ENCODE results near the gene PRR23A. TPM values are rescaled to one million over a fixed set of nuclear protein-coding genes. Genes with fewer than 3 reads are reported as not detected.

PRR23A gene
- polyA plus RNA-seq, 1 donor from 2014 or later = not detected

GRCh38 chr3:138995706-138996105, 10.4 kb downstream of the PRR23A start:
- no peak overlapping the region for H3K27ac Mint-ChIP-seq
- H3K9me3 Mint-ChIP-seq = peaks cover 0 to 7% (median 4%) of the 10 kb centered on the region in 3 donors
- H3K4me1 Mint-ChIP-seq = peaks cover 0 to 2% (median 0%) of the 10 kb centered on the region in 3 donors
- H3K27me3 Mint-ChIP-seq = peaks cover 2% of the 10 kb centered on the region
- H3K4me3 Mint-ChIP-seq = no peak overlapping the region
- H3K36me3 Mint-ChIP-seq = no peaks in the 10 kb centered on the region

GRCh38 chr3:138987181-138987580, 18.9 kb downstream of the PRR23A start:
- Mint-ChIP-seq H3K36me3 (no peaks in the 10 kb centered on the region), H3K27me3 (peaks cover 3% of the 10 kb centered on the region), H3K9me3 (no peaks in the 10 kb centered on the region), H3K4me1 (peaks cover 0 to 1% (median 0%) of the 10 kb centered on the region in 3 donors), H3K27ac (no peak overlapping the region), H3K4me3 (no peak overlapping the region)

- Mint-ChIP-seq H3K4me3 (no peak overlapping the region), H3K27ac (no peak overlapping the region), H3K36me3 (no peaks in the 10 kb centered on the region), H3K4me1 (peaks cover 0 to 3% (median 0%) of the 10 kb centered on the region in 3 donors), H3K27me3 (peaks cover 6% of the 10 kb centered on the region), H3K9me3 (no peaks in the 10 kb centered on the region)
These were observed 20.1 kb downstream of the PRR23A start for GRCh38 chr3:138985932-138986331.

- Mint-ChIP-seq H3K27ac (no peak overlapping the region), H3K27me3 (peaks cover 6% of the 10 kb centered on the region), H3K36me3 (no peaks in the 10 kb centered on the region)
These were observed 21.3 kb downstream of the PRR23A start for GRCh38 chr3:138984816-138985215.

GRCh38 chr3:138976047-138976446, 30.0 kb downstream of the PRR23A start:
- Mint-ChIP-seq H3K36me3 (no peaks in the 10 kb centered on the region), H3K4me1 (no peaks in the 10 kb centered on the region), H3K27me3 (peaks cover 15% of the 10 kb centered on the region), H3K27ac (no peak overlapping the region), H3K9me3 (peaks cover 0 to 3% (median 0%) of the 10 kb centered on the region in 3 donors), H3K4me3 (no peak overlapping the region)

More at GRCh38 chr3:138984816-138985215, 21.3 kb downstream of the PRR23A start:
- Mint-ChIP-seq H3K4me1 (peaks cover 0 to 3% (median 0%) of the 10 kb centered on the region in 3 donors), H3K9me3 (peaks cover 0 to 2% (median 0%) of the 10 kb centered on the region in 3 donors), H3K4me3 (no peak overlapping the region)

- Mint-ChIP-seq H3K4me3 (no peak overlapping the region), H3K27me3 (peaks cover 16% of the 10 kb centered on the region), H3K27ac (no peak overlapping the region)
These were observed 30.7 kb downstream of the PRR23A start for GRCh38 chr3:138975351-138975750.

GRCh38 chr3:138974462-138974861, 31.6 kb downstream of the PRR23A start:
- Mint-ChIP-seq H3K27me3 (peaks cover 18% of the 10 kb centered on the region), H3K36me3 (no peaks in the 10 kb centered on the region), H3K4me3 (no peak overlapping the region), H3K27ac (no peak overlapping the region), H3K9me3 (peaks cover 0 to 2% (median 0%) of the 10 kb centered on the region in 3 donors), H3K4me1 (no peaks in the 10 kb centered on the region)

More at GRCh38 chr3:138975351-138975750, 30.7 kb downstream of the PRR23A start:
- peaks cover 0 to 3% (median 0%) of the 10 kb centered on the region in 3 donors for H3K9me3 Mint-ChIP-seq
- no peaks in the 10 kb centered on the region for H3K36me3 Mint-ChIP-seq
- H3K4me1 Mint-ChIP-seq = no peaks in the 10 kb centered on the region

- Mint-ChIP-seq H3K4me3 (no peak overlapping the region), H3K36me3 (no peaks in the 10 kb centered on the region), H3K27ac (no peak overlapping the region), H3K27me3 (peaks cover 19% of the 10 kb centered on the region), H3K9me3 (peaks cover 0 to 2% (median 0%) of the 10 kb centered on the region in 3 donors), H3K4me1 (no peaks in the 10 kb centered on the region)
These were observed 33.1 kb downstream of the PRR23A start for GRCh38 chr3:138972941-138973340.

- Mint-ChIP-seq H3K4me1 (no peaks in the 10 kb centered on the region), H3K27ac (no peak overlapping the region), H3K36me3 (no peaks in the 10 kb centered on the region)
These were observed 34.2 kb downstream of the PRR23A start for GRCh38 chr3:138971766-138972320.

GRCh38 chr3:138964923-138965322, 41.1 kb downstream of the PRR23A start:
- Mint-ChIP-seq H3K4me3 (no peak overlapping the region), H3K27ac (no peak overlapping the region), H3K4me1 (peaks cover 0 to 11% (median 6%) of the 10 kb centered on the region in 3 donors), H3K36me3 (no peaks in the 10 kb centered on the region), H3K27me3 (peaks cover 29% of the 10 kb centered on the region), H3K9me3 (peaks cover 4 to 13% (median 6%) of the 10 kb centered on the region in 3 donors)

More at GRCh38 chr3:138971766-138972320, 34.2 kb downstream of the PRR23A start:
- Mint-ChIP-seq H3K9me3 (peaks cover 0 to 2% (median 0%) of the 10 kb centered on the region in 3 donors), H3K27me3 (peaks cover 21% of the 10 kb centered on the region), H3K4me3 (no peak overlapping the region)

GRCh38 chr3:138964264-138964663, 41.8 kb downstream of the PRR23A start:
- H3K4me3 Mint-ChIP-seq = no peak overlapping the region
- H3K36me3 Mint-ChIP-seq = no peaks in the 10 kb centered on the region
- peaks cover 0 to 11% (median 6%) of the 10 kb centered on the region in 3 donors for H3K4me1 Mint-ChIP-seq
- H3K9me3 Mint-ChIP-seq = peaks cover 4 to 13% (median 6%) of the 10 kb centered on the region in 3 donors
- no peak overlapping the region for H3K27ac Mint-ChIP-seq
- peaks cover 28% of the 10 kb centered on the region for H3K27me3 Mint-ChIP-seq

GRCh38 chr3:138962854-138963560, 43.1 kb downstream of the PRR23A start:
- Mint-ChIP-seq H3K27ac (no peak overlapping the region), H3K27me3 (peaks cover 28% of the 10 kb centered on the region), H3K9me3 (peaks cover 4 to 13% (median 6%) of the 10 kb centered on the region in 3 donors), H3K36me3 (no peaks in the 10 kb centered on the region), H3K4me1 (peaks cover 0 to 11% (median 6%) of the 10 kb centered on the region in 3 donors), H3K4me3 (no peak overlapping the region)

GRCh38 chr3:138960417-138960852, 45.6 kb downstream of the PRR23A start:
- Mint-ChIP-seq H3K9me3 (peaks cover 2 to 13% (median 4%) of the 10 kb centered on the region in 3 donors), H3K36me3 (no peaks in the 10 kb centered on the region), H3K4me1 (peaks cover 0 to 11% (median 6%) of the 10 kb centered on the region in 3 donors), H3K4me3 (peak overlapping the region in 1 of 4 donors; percentile 21), H3K27ac (peak overlapping the region in 1 of 3 donors; percentile 39), H3K27me3 (peaks cover 29% of the 10 kb centered on the region)
